ENCODE data around the gene CRACR2B. TPM values are rescaled to one million over a fixed set of nuclear protein-coding genes. Genes with fewer than 3 reads are reported as not detected.

CRACR2B gene
- total RNA-seq, 1 donor from 2014 or later = 50.9 TPM

GRCh38 chr11:873706-874105 lies 46.0 kb downstream of the CRACR2B start:
- no peak for TF ChIP-seq CTCF (IDR thresholded peaks at IDR 0.05; ENCODE audit: unreplicated experiment)
- Mint-ChIP-seq H3K4me3 (ENCODE audit: low read depth) (no peak overlapping the region), H3K4me1 (ENCODE audit: low read depth) (no peaks in the 10 kb centered on the region), H3K27ac (no peak overlapping the region), H3K27me3 (no peaks in the 10 kb centered on the region), H3K36me3 (ENCODE audit: insufficient read depth) (peaks cover 6% of the 10 kb centered on the region), H3K9me3 (ENCODE audit: low read depth) (no peaks in the 10 kb centered on the region)
- no peak for DNase-seq (ENCODE audit: low spot score, unreplicated experiment)

GRCh38 chr11:875203-875602 lies 47.5 kb downstream of the CRACR2B start:
- Mint-ChIP-seq H3K27ac (no peak overlapping the region), H3K36me3 (ENCODE audit: insufficient read depth) (peaks cover 8% of the 10 kb centered on the region), H3K4me3 (ENCODE audit: low read depth) (no peak overlapping the region), H3K9me3 (ENCODE audit: low read depth) (no peaks in the 10 kb centered on the region), H3K4me1 (ENCODE audit: low read depth) (no peaks in the 10 kb centered on the region), H3K27me3 (no peaks in the 10 kb centered on the region)
- DNase-seq (ENCODE audit: low spot score, unreplicated experiment) = no peak
- TF ChIP-seq CTCF (IDR thresholded peaks at IDR 0.05; ENCODE audit: unreplicated experiment) = no peak

- Mint-ChIP-seq H3K36me3 (ENCODE audit: insufficient read depth) (peaks cover 10% of the 10 kb centered on the region), H3K4me1 (ENCODE audit: low read depth) (no peaks in the 10 kb centered on the region), H3K27me3 (no peaks in the 10 kb centered on the region), H3K4me3 (ENCODE audit: low read depth) (no peak overlapping the region), H3K27ac (peak overlapping the region; percentile 80), H3K9me3 (ENCODE audit: low read depth) (no peaks in the 10 kb centered on the region)
- TF ChIP-seq CTCF (IDR thresholded peaks at IDR 0.05; ENCODE audit: unreplicated experiment) = no peak
- DNase-seq (ENCODE audit: low spot score, unreplicated experiment) = no peak
Measured at GRCh38 chr11:875769-876301, 48.1 kb downstream of the CRACR2B start.

GRCh38 chr11:876545-876944 lies 48.8 kb downstream of the CRACR2B start:
- DNase-seq (ENCODE audit: low spot score, unreplicated experiment) = no peak
- Mint-ChIP-seq H3K9me3 (ENCODE audit: low read depth) (no peaks in the 10 kb centered on the region), H3K27me3 (no peaks in the 10 kb centered on the region), H3K4me3 (ENCODE audit: low read depth) (no peak overlapping the region), H3K27ac (no peak overlapping the region), H3K4me1 (ENCODE audit: low read depth) (no peaks in the 10 kb centered on the region), H3K36me3 (ENCODE audit: insufficient read depth) (peaks cover 10% of the 10 kb centered on the region)
- TF ChIP-seq CTCF (IDR thresholded peaks at IDR 0.05; ENCODE audit: unreplicated experiment) = no peak

GRCh38 chr11:877565-877964 lies 49.8 kb downstream of the CRACR2B start:
- DNase-seq (ENCODE audit: low spot score, unreplicated experiment) = no peak
- H3K27me3 Mint-ChIP-seq = no peaks in the 10 kb centered on the region
- no peak for TF ChIP-seq CTCF (IDR thresholded peaks at IDR 0.05; ENCODE audit: unreplicated experiment)
- H3K4me1 Mint-ChIP-seq (ENCODE audit: low read depth) = no peaks in the 10 kb centered on the region
- H3K36me3 Mint-ChIP-seq (ENCODE audit: insufficient read depth) = peaks cover 14% of the 10 kb centered on the region
- H3K27ac Mint-ChIP-seq = no peak overlapping the region
- no peak overlapping the region for H3K4me3 Mint-ChIP-seq (ENCODE audit: low read depth)
- no peaks in the 10 kb centered on the region for H3K9me3 Mint-ChIP-seq (ENCODE audit: low read depth)

Measured in progenitor cell of endocrine pancreas (in vitro differentiated cells).